ENCODE results near the gene HNMT.
"Not testable (repeated sequence)": the region's sequence is repeated elsewhere in the genome, so short reads cannot be mapped to it uniquely, and the experiment has no call there.

HNMT gene

GRCh38 chr2:137975280-137976271, 11.3 kb downstream of the HNMT start:
- DNase-seq (ENCODE audit: low spot score), result no peak

GRCh38 chr2:137976274-137976673, 12.0 kb downstream of the HNMT start:
- DNase-seq (ENCODE audit: low spot score), result no peak

- no peak for DNase-seq (ENCODE audit: low spot score)
These were observed 13.5 kb downstream of the HNMT start for GRCh38 chr2:137977790-137978189.

GRCh38 chr2:137980459-137980858, 16.2 kb downstream of the HNMT start:
- DNase-seq (ENCODE audit: low spot score), result no peak

GRCh38 chr2:137981112-137981656, 16.9 kb downstream of the HNMT start:
- DNase-seq (ENCODE audit: low spot score), result no peak

GRCh38 chr2:137983581-137983980, 19.3 kb downstream of the HNMT start:
- DNase-seq (ENCODE audit: low spot score), result no peak

- DNase-seq (ENCODE audit: low spot score), result no peak
These were observed 22.0 kb downstream of the HNMT start for GRCh38 chr2:137986268-137986667.

GRCh38 chr2:137987011-137987410, 22.7 kb downstream of the HNMT start:
- DNase-seq (ENCODE audit: low spot score), result no peak

- no peak for DNase-seq (ENCODE audit: low spot score)
These were observed 26.8 kb downstream of the HNMT start for GRCh38 chr2:137991078-137991477.

GRCh38 chr2:137992039-137992646, 27.9 kb downstream of the HNMT start:
- DNase-seq (ENCODE audit: low spot score), result no peak

GRCh38 chr2:137993715-137994476, 29.6 kb downstream of the HNMT start:
- not testable (repeated sequence) for DNase-seq (ENCODE audit: low spot score)

- not testable (repeated sequence) for DNase-seq (ENCODE audit: low spot score)
These were observed 31.1 kb downstream of the HNMT start for GRCh38 chr2:137995368-137995767.

GRCh38 chr2:137996158-137996557, 31.9 kb downstream of the HNMT start:
- not testable (repeated sequence) for DNase-seq (ENCODE audit: low spot score)

GRCh38 chr2:137997733-137998132, 33.5 kb downstream of the HNMT start:
- DNase-seq (ENCODE audit: low spot score), result no peak

- DNase-seq (ENCODE audit: low spot score), result no peak
These were observed 34.2 kb downstream of the HNMT start for GRCh38 chr2:137998503-137998902.

GRCh38 chr2:137999273-137999672, 35.0 kb downstream of the HNMT start:
- DNase-seq (ENCODE audit: low spot score), result no peak

GRCh38 chr2:138000009-138000408, 35.7 kb downstream of the HNMT start:
- DNase-seq (ENCODE audit: low spot score), result no peak

GRCh38 chr2:138000796-138001195, 36.5 kb downstream of the HNMT start:
- DNase-seq (ENCODE audit: low spot score), result no peak

GRCh38 chr2:138003411-138003810, 39.1 kb downstream of the HNMT start:
- DNase-seq (ENCODE audit: low spot score), result no peak

GRCh38 chr2:138007431-138007830, 43.2 kb downstream of the HNMT start:
- DNase-seq (ENCODE audit: low spot score), result no peak

GRCh38 chr2:138009622-138010021, 45.3 kb downstream of the HNMT start:
- DNase-seq (ENCODE audit: low spot score), result no peak

GRCh38 chr2:138010890-138011289, 46.6 kb downstream of the HNMT start:
- no peak for DNase-seq (ENCODE audit: low spot score)

Measured in kidney capillary endothelial cell (primary cell).